Astrocyte (in vitro differentiated cells and primary cell): ENCODE data around the gene FHAD1. TPM values are rescaled to one million over a fixed set of nuclear protein-coding genes. Genes with fewer than 3 reads are reported as not detected.

ENCODE experiments used
- DNase-seq: peaks from one replicate; pipeline ENCODE4 v3.0.0-alpha.2; 2010; ENCODE audit warnings: low read depth
- FAIRE-seq: peaks from 2 replicates; lab custom pipeline; 2011; peaks lifted over from hg19 to GRCh38; lab: Jason Lieb, UNC
- H2AFZ ChIP-seq: 2 replicates; pipeline ENCODE4 v1.6.0; 2012; ENCODE audit warnings: low read depth, low read length, inconsistent platforms
- H3K27ac ChIP-seq: 2 replicates; pipeline ENCODE4 v1.5.1; 2011; ENCODE audit warnings: low read depth, low read length, inconsistent platforms
- H3K27me3 ChIP-seq: 2 replicates; pipeline ENCODE4 v1.6.0; 2011; ENCODE audit warnings: low read length, inconsistent platforms; ENCODE audit not compliant: insufficient read depth
- H3K36me3 ChIP-seq: 2 replicates; pipeline ENCODE4 v1.5.1; 2011; ENCODE audit warnings: low read length, inconsistent platforms; ENCODE audit not compliant: insufficient read depth
- H3K4me1 ChIP-seq: 2 replicates; pipeline ENCODE4 v1.5.1; 2011; ENCODE audit warnings: low read length, inconsistent platforms; ENCODE audit not compliant: insufficient read depth
- H3K4me2 ChIP-seq: 2 replicates; pipeline ENCODE4 v1.6.0; 2012; ENCODE audit warnings: low read length, inconsistent platforms
- H3K4me3 ChIP-seq: 2 replicates; pipeline ENCODE4 v1.5.1; 2011; ENCODE audit warnings: low read depth, mild to moderate bottlenecking, low read length, inconsistent platforms; ENCODE audit not compliant: insufficient read depth
- H3K79me2 ChIP-seq: 2 replicates; pipeline ENCODE4 v1.6.0; 2012; ENCODE audit warnings: mild to moderate bottlenecking, low read length, inconsistent platforms; ENCODE audit not compliant: insufficient read depth
- H3K9ac ChIP-seq: 2 replicates; pipeline ENCODE4 v1.6.0; 2012; ENCODE audit warnings: mild to moderate bottlenecking, low read length, inconsistent platforms
- H3K9me3 ChIP-seq: 2 replicates; pipeline ENCODE4 v1.5.1; 2012; ENCODE audit warnings: low read depth, mild to moderate bottlenecking, low read length, inconsistent platforms; ENCODE audit not compliant: insufficient read depth
- H4K20me1 ChIP-seq: 2 replicates; pipeline ENCODE4 v1.6.0; 2012; ENCODE audit warnings: low read length, inconsistent platforms; ENCODE audit not compliant: insufficient read depth
- H3K27ac Mint-ChIP-seq: one replicate; pipeline ENCODE4 v1.8.0; 2021; ENCODE audit warnings: mild to moderate bottlenecking, mixed read lengths; ENCODE audit not compliant: unreplicated experiment
- H3K27me3 Mint-ChIP-seq: one replicate; pipeline ENCODE4 v1.8.0; 2021; ENCODE audit warnings: low read depth, mixed read lengths; ENCODE audit not compliant: unreplicated experiment
- H3K36me3 Mint-ChIP-seq: one replicate; pipeline ENCODE4 v1.8.0; 2021; ENCODE audit warnings: low read depth, mixed read lengths; ENCODE audit not compliant: unreplicated experiment
- H3K4me1 Mint-ChIP-seq: one replicate; pipeline ENCODE4 v1.8.0; 2021; ENCODE audit warnings: low read depth, mixed read lengths; ENCODE audit not compliant: unreplicated experiment
- H3K4me3 Mint-ChIP-seq: one replicate; pipeline ENCODE4 v1.8.0; 2021; ENCODE audit warnings: mild to moderate bottlenecking, moderate library complexity, mixed read lengths; ENCODE audit not compliant: unreplicated experiment
- H3K9me3 Mint-ChIP-seq: one replicate; pipeline ENCODE4 v1.8.0; 2021; ENCODE audit warnings: mild to moderate bottlenecking, mixed read lengths; ENCODE audit not compliant: unreplicated experiment
- EZH2 ChIP-seq: IDR thresholded peaks from 2 replicates; pipeline ENCODE4 v1.6.1; 2012; ENCODE audit warnings: mild to moderate bottlenecking, low read length, inconsistent platforms; ENCODE audit not compliant: insufficient read depth
- total RNA-seq: library from RNA; stranded (reverse); gene quantifications from 2 replicates; pipeline ENCODE4 v1.2.1, GENCODE V29; 2021
- TF ChIP-seq, protein P1 (sequence below): IDR thresholded peaks from 2 replicates; pipeline ENCODE4 v1.5.1; 2011; ENCODE audit warnings: low read depth, mild to moderate bottlenecking, inconsistent platforms, low read length, moderate library complexity; ENCODE audit not compliant: insufficient read depth

FHAD1 gene
- total RNA-seq, 1 donor from 2014 or later, result 0.25 TPM

DNA sequence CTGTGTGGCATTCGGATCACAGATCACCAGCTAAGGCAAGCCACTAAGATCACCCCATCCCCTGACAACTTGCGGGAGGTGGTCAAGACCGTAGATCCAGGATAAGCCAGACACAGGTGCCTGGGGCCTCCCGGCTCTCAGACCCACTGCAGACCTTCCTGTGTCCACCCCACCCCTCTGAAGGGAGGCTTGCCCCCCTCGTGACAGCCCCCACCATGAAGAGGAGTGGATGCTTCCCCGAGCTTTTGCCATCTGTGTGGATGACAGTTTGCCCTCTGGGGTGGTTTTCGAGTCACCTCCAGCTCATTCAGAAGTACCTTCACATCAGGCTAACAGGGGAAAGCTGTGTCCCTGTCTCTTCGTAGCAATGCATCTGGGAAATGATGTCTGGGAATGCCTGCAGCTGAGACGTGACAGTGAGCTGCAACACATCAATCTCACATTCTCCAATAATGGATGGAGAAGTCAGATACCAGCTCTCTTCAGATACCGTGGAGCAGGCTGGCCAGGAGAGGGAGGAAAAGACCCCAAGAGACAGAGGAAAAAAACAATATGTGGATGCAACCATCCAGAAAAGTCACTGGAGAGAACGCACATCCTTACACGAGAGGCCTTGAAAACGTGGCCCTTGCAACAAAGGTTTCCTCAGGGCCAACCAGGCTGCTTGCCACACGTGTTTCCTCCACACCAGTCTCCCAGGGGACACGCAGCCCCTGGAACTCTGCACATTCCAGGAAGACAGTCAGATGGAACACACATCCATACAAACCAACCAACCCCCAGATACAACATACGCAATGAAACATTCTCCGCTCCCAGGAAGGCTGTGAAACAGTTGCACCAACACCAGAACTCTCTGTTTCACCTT lies 20.4 kb upstream of the FHAD1 start:
- no peak overlapping the region for H3K4me2 ChIP-seq
- Mint-ChIP-seq H3K9me3 (no peaks in the 10 kb centered on the region), H3K36me3 (peaks cover 4% of the 10 kb centered on the region), H3K4me3 (no peak overlapping the region), H3K27ac (no peak overlapping the region), H3K4me1 (peaks cover 1% of the 10 kb centered on the region), H3K27me3 (peaks cover 4% of the 10 kb centered on the region)
- no peak overlapping the region for H3K9ac ChIP-seq
- no peak for DNase-seq
- no peak overlapping the region for H3K4me3 ChIP-seq
- no peaks in the 10 kb centered on the region for H3K36me3 ChIP-seq
- TF ChIP-seq EZH2, result no peak
- TF ChIP-seq, protein P1, sequence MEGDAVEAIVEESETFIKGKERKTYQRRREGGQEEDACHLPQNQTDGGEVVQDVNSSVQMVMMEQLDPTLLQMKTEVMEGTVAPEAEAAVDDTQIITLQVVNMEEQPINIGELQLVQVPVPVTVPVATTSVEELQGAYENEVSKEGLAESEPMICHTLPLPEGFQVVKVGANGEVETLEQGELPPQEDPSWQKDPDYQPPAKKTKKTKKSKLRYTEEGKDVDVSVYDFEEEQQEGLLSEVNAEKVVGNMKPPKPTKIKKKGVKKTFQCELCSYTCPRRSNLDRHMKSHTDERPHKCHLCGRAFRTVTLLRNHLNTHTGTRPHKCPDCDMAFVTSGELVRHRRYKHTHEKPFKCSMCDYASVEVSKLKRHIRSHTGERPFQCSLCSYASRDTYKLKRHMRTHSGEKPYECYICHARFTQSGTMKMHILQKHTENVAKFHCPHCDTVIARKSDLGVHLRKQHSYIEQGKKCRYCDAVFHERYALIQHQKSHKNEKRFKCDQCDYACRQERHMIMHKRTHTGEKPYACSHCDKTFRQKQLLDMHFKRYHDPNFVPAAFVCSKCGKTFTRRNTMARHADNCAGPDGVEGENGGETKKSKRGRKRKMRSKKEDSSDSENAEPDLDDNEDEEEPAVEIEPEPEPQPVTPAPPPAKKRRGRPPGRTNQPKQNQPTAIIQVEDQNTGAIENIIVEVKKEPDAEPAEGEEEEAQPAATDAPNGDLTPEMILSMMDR, result no peak
- H3K27ac ChIP-seq, result no peak overlapping the region
- H4K20me1 ChIP-seq, result no peaks in the 10 kb centered on the region
- H2AFZ ChIP-seq, result no peak overlapping the region
- H3K79me2 ChIP-seq, result no peaks in the 10 kb centered on the region
- H3K27me3 ChIP-seq, result peaks cover 2% of the 10 kb centered on the region
- no peaks in the 10 kb centered on the region for H3K4me1 ChIP-seq
- FAIRE-seq, result no peak
- H3K9me3 ChIP-seq, result no peaks in the 10 kb centered on the region

DNA sequence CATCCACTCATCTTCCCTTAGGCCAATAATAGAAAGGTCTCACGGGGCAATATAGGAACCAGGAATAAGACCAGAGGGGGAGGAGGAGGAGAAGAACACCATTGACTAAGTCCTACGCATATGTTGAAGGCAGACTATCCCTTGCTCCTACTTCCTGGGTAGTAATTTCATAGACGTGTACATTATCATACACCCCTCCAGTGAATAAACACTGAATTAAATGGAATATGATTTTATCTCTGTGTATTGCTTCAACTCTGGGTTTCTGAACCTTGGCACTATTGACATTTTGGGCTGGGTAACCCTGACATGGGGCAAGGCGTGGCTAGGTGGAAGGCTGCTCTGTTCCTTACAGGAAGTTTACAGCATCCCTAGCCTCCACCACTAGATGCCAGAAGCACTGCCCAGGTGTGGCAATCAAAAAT lies 17.3 kb upstream of the FHAD1 start:
- Histone ChIP-seq H3K27me3 (peaks cover 2% of the 10 kb centered on the region), H3K9ac (no peak overlapping the region), H3K9me3 (no peaks in the 10 kb centered on the region), H4K20me1 (no peaks in the 10 kb centered on the region), H3K79me2 (no peaks in the 10 kb centered on the region), H3K4me3 (no peak overlapping the region), H3K4me2 (no peak overlapping the region), H3K36me3 (no peaks in the 10 kb centered on the region), H2AFZ (no peak overlapping the region), H3K4me1 (no peaks in the 10 kb centered on the region), H3K27ac (no peak overlapping the region)
- H3K4me1 Mint-ChIP-seq, result no peaks in the 10 kb centered on the region
- no peaks in the 10 kb centered on the region for H3K9me3 Mint-ChIP-seq
- FAIRE-seq (no peak), DNase-seq (no peak)
- peaks cover 3% of the 10 kb centered on the region for H3K27me3 Mint-ChIP-seq
- H3K4me3 Mint-ChIP-seq, result no peak overlapping the region
- TF ChIP-seq EZH2, result no peak
- TF ChIP-seq, protein P1, result no peak
- H3K27ac Mint-ChIP-seq, result no peak overlapping the region
- peaks cover 3% of the 10 kb centered on the region for H3K36me3 Mint-ChIP-seq

DNA sequence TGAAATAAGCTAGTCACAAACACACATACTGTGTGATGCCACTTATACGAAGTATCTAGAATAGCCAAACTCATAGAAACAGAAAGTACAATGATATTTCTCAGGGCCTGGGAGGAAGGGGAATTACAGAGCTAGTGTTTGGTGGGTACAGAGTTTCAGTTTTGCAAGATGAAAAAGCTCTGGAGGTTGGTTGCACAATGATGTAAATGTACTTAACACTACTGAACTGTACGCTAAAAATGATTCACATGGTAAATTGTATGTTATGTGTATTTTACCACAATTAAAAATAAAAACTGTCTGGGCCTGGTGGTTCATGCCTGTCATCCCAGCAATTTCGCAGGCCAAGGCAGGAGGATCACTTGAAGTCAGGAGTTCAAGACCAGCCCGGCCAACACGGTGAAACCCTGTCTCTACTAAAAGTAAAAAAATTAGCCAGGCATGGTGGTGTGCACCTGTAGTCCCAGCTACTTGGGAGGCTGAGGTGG lies 15.3 kb upstream of the FHAD1 start:
- no peaks in the 10 kb centered on the region for H3K36me3 Mint-ChIP-seq
- no peak overlapping the region for H3K27ac Mint-ChIP-seq
- Histone ChIP-seq H3K4me2 (no peak overlapping the region), H3K79me2 (no peaks in the 10 kb centered on the region), H3K4me1 (no peaks in the 10 kb centered on the region), H3K27ac (no peak overlapping the region), H3K9me3 (no peaks in the 10 kb centered on the region), H3K27me3 (peaks cover 2% of the 10 kb centered on the region), H2AFZ (no peak overlapping the region), H3K36me3 (no peaks in the 10 kb centered on the region), H3K9ac (no peak overlapping the region), H4K20me1 (no peaks in the 10 kb centered on the region), H3K4me3 (no peak overlapping the region)
- H3K27me3 Mint-ChIP-seq, result peaks cover 5% of the 10 kb centered on the region
- peaks cover 7% of the 10 kb centered on the region for H3K9me3 Mint-ChIP-seq
- no peak for DNase-seq
- no peak overlapping the region for H3K4me3 Mint-ChIP-seq
- no peak for FAIRE-seq
- no peaks in the 10 kb centered on the region for H3K4me1 Mint-ChIP-seq
- no peak for TF ChIP-seq EZH2
- TF ChIP-seq, protein P1, result no peak
